ENCODE data around the gene STAG1.
"Not testable (repeated sequence)": the region's sequence is repeated elsewhere in the genome, so short reads cannot be mapped to it uniquely, and the experiment has no call there.

STAG1 gene

DNA sequence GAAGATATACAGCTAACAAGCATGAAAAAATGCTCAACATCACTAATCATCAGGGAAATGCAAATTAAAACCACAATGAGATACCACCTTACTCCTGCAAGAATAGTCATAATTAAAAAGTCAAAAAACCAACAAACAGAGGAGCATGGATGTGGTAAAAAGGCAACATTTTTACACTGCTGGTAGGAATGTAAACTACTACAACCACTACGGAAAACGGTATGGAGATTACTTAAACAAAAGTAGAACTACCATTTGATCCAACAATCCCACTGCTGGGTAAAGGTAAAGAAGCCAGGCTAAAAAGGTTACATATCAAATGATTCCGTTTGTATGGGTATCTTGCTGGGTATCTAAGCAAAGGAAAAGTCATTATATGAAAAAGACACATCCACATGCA lies 53.8 kb downstream of the STAG1 start:
- DNase-seq, result no peak

- DNase-seq, result no peak
Observed at GRCh38 chr3:136696797-136697196, 55.4 kb downstream of the STAG1 start.

GRCh38 chr3:136694321-136694720 lies 57.9 kb downstream of the STAG1 start:
- DNase-seq, result no peak

DNA sequence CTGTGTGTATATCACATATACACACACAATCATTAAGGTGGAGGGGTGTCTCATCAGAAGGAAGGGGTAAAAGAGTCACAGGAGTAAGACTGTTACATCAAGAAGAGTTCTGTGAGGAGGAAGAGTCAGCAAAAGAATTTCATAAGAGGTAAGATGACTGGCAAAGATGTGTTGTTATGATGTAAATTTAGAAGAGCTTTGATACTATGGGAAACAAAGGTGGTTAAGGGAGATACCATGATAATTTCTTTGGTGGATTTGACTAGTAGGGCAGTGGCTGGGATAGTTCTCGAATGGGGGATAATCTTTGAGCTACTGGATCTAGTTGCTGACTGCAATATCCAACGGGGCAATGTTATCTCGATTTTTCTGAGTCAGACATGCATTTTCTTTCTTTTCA lies 61.6 kb downstream of the STAG1 start:
- DNase-seq, result no peak

GRCh38 chr3:136685882-136686281 lies 66.3 kb downstream of the STAG1 start:
- DNase-seq, result no peak

DNA sequence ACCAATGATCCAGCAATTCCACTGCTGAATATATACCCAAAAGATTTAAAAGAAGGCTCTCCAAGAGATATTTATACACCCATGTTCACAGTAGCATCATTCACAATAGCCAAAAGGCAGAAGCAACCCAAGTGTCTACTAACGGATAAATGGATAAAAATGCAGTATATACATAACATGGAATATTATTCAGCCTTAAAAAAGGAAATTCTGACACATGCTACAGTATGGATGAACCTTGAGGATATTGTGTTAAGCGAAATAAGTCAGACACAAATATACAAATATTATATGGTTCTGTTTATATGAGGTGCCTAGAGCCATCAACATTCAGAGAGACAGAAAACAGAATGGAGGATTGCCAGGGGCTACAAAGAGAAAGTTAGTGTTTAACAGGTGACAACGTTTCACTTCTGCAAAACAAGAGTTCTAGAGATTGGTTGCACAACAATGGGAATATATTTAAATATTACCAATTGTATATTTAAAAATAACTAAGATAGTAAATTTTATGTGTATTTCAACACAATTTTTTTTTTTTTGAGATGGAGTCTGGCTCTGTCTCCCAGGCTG lies 69.4 kb downstream of the STAG1 start:
- DNase-seq, result no peak

- DNase-seq, result no peak
Observed at GRCh38 chr3:136678981-136679380, 73.2 kb downstream of the STAG1 start.

GRCh38 chr3:136676009-136676408 lies 76.2 kb downstream of the STAG1 start:
- no peak for DNase-seq

DNA sequence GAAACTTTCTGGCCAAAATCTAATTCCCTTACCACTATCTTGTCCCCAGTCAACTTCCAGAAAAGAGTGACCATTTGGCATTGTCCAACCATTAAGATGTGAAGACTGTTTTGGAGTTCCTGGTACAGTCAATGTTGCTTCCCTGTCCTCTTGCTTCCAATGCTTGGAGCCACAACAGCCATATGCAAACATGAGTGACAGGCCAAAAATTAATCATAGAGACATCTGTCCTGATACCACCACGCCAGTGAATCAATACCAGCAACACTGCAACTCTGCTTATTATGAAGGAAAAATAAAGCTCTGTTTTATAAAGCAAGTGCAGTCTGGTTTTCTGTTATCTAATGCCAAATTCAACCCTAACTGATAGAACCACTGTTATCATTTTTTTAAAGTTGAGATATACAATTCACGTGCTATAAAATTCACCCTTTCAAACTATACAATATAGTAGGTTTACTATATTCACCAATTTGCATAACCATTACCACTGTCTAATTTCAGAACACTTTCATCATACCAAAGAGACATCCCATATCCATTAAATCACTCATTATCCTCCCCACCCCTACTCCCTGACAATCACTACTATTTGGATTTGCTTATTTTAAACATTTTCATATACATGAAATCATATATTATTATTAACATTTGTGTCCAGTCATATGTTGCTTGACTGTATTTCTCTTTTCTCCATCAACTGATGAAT lies 76.9 kb downstream of the STAG1 start:
- DNase-seq, result no peak

DNA sequence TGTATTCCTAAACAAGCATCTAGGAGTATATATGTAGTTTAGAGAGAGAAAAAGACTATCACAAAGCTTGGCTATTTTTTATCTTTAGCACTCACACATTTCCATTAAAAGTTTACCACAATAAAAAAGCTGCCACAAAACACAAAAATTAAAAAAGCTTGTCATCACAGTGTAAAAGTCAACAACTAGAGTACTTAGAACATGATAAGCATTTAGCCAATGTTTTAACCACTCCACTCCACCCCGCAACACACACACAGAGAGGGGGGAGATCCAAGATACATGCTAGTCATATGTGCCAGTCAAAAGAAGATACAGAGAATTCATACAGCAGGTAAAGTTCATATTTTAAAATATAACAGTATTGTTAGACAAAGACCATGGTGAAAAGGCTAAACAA lies 79.7 kb downstream of the STAG1 start:
- no peak for DNase-seq

GRCh38 chr3:136671921-136672320 lies 80.3 kb downstream of the STAG1 start:
- no peak for DNase-seq

- no peak for DNase-seq
Observed at GRCh38 chr3:136670166-136670565, 82.0 kb downstream of the STAG1 start.

GRCh38 chr3:136667081-136667480 lies 85.1 kb downstream of the STAG1 start:
- DNase-seq, result no peak

- not testable (repeated sequence) for DNase-seq
Observed at GRCh38 chr3:136666301-136666700, 85.9 kb downstream of the STAG1 start.

DNA sequence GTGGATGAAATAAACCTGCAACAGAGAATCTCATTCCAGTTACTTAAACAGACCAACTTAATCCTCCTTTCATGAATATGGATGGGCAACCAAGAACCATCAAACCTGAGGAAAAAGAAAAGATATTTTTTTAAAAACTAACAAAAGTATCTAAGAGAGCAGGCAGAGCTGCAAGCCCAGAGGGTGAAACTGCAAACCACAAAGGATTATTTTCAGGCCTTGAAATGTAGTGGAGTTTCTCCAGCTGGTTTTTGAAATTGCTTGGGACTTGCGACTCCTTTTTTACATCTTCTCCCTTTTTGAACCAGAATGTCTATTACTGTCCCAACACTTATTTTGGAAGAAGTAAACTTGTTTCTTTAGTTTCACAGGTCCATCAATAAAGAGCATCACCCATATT lies 87.4 kb downstream of the STAG1 start:
- DNase-seq, result no peak

DNA sequence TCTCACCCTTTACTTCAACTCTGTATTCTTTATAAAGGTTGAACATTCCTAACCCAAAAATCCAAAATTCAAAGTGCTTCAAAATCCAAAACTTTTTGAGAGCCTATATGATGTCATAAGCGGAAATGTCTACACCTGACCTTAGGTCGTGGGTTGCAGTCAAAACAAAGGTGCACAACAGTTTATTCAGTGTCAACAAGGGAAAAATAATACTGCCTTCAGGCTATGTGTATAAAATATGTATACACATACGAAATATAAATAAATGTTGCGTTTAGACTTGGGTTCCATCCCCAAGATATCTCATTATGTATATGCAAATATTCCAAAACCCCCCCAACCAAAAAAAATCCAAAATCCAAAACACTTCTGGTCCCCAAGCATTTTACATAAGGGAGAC lies 90.9 kb downstream of the STAG1 start:
- DNase-seq, result no peak

DNA sequence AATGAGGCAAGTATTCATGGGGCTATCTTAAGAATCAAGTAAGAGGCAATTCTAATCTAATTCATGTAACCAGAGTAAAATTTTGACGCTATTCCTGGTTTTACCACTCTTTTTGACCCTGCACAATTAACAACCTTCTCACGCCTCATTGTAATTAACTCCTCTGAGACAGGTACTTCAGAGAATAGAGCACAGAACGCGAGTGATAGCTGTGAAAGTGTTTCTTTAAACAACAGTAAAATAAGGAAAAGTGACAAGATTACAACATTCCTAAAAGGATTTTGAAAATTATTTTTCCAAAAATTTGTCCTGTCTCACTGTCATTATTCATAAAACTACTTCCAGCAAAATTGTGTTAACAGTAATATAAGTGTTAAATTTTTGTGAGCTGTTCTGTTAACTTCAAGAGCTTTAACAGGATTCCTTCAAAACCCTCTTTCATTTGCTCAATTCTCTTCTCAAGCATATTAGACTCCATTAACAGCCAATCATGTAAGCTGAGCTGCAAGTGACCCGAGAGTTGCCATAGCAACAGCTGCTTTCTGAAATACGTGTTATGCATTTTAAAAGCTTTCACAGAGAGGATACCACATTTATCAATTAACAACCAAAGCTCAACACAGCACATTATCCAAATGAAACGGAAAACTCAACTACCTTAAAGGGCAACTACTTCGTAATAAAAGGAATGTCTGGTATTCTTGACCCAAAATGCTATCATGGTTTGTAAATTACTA lies 93.1 kb downstream of the STAG1 start:
- no peak for DNase-seq

- no peak for DNase-seq
Observed at GRCh38 chr3:136657526-136657925, 94.7 kb downstream of the STAG1 start.

DNA sequence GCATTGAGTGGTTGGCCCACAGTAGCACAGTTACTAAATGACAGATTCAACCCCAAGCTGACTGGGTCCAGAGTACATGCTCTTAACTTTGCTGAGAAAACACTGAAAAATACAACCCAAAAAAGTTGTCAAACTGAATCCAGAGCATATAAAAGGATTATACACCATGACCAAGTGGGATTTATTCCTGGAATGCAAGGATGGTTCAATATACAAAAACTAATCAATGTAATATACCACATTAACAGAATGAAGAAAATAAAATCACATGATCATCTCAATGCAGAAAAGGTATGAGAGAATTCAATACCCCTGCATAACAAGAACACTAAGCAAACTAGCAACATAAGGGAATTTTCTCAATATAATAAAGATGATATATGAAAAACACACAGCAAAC lies 98.5 kb downstream of the STAG1 start:
- DNase-seq, result no peak

- DNase-seq, result no peak
Observed at GRCh38 chr3:136651581-136651980, 100.6 kb downstream of the STAG1 start.

DNA sequence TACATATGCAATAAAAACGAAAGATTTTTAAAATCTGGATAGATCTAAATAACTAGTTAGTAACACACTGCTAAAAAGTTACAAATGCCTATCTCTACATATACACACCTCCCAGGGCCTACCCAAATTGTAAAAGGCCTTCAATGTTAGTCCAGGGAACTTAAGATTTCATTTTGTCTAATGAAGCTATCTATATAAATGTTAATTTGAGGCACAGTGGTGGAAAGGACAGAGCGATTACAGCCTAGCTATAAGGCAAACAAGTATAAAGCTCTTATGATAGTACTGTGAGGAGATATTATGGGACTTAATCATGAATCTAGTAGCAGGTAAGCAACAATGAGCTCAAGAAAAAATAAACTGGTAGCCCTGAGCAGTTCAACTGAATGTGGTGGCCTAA lies 101.7 kb downstream of the STAG1 start:
- no peak for DNase-seq

GRCh38 chr3:136645915-136646314 lies 106.3 kb downstream of the STAG1 start:
- no peak for DNase-seq

GRCh38 chr3:136644212-136644611 lies 108.0 kb downstream of the STAG1 start:
- no peak for DNase-seq

- not testable (repeated sequence) for DNase-seq
Observed at GRCh38 chr3:136643380-136643779, 108.8 kb downstream of the STAG1 start.

Measured in activated CD8-positive, alpha-beta memory T cell treated with anti-CD3 and anti-CD28 coated beads, Interleukin-2, amount 50 U/mL, for 4 hours (primary cell).